GM21390 (cell line): ENCODE data around the gene TAB3.

ENCODE experiments used
- ATAC-seq: cut with Tn5 transposase; IDR thresholded peaks from one replicate; pipeline ENCODE4 v1.9.1; 2021; ENCODE audit not compliant: unreplicated experiment

TAB3 gene

DNA sequence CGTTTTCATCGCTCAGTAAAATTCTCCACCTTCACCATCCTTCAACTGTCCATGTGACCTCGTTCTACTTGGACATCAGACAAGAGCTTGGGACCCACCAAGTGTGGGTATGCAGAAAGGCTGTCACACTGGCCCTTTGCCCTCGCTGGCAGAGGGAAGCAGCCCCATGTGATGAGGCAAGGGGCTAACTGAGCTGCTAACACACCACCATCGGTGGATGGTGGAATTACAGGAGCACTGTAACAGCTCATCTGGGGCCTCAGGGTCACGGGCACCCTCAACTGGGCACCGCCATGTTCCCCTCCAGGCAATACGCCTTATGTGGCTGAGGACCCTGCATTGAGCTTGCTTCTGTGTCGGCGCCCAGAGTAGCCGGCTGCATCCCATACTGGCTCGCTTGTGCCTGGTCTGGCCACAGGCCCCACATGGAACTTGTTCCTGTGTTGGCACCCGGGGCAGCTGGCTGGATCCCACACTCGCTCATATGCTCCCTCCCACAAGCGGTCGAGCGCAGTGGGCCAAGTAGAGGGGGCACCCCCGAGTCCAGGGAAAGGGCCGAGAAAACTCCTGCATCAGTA, 109.5 kb downstream of the TAB3 start:
- ATAC-seq = no peak

DNA sequence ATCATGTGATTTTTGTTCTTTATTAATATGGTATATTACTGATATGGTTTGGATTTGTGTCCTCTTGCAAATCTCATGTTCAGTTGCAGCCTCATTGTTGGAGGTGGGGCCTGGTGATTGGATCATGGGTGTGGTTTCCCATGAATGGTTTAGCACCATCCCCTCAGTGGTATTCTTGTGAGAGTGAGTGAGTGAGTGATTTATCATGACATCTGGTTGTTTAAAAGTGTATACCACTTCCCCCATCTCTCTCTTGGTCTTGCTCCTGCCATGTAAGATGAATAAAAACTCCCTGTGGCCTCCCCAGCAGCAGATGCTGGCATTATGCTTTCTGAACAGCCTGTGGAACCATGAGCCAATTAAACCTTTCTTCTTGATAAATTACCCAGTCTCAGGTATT, 111.5 kb downstream of the TAB3 start:
- ATAC-seq = no peak
